CD4-positive, alpha-beta T cell treated with Interleukin-15 for 4 hours (primary cell): ENCODE measurements around the gene SPX.
A peak's percentile ranks its signal among the peaks of the same experiment; 100 is the strongest.

Experiments
- DNase-seq: peaks from one replicate; pipeline ENCODE4 v3.0.0-alpha.2; 2020; ENCODE audit warnings: low spot score

The SPX gene, protein sequence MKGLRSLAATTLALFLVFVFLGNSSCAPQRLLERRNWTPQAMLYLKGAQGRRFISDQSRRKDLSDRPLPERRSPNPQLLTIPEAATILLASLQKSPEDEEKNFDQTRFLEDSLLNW

DNA sequence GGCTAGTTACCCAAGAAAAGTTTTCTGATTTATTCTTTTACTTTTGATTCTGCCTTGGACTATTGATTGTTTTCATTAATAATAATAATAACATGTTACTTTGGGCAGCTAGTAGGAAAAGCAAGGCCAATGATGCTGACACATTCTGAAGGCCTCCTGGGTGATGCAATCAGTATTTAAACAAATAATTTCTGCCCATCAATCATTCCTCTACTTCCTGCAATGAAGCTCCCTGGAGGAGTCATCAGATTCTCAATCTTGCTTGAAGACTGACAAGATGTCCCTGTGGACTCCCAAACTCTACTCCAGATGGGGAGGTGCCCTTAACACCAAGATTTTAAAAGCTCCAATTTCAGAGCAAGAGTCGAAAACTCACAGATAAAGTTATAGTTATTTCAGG lies at the start of gene SPX:
SPX (plus strand) TSS at position 244 of the 400 bp plus-strand sequence. CDS start 177 bp downstream, outside the sequence.
- no peak for DNase-seq

DNA sequence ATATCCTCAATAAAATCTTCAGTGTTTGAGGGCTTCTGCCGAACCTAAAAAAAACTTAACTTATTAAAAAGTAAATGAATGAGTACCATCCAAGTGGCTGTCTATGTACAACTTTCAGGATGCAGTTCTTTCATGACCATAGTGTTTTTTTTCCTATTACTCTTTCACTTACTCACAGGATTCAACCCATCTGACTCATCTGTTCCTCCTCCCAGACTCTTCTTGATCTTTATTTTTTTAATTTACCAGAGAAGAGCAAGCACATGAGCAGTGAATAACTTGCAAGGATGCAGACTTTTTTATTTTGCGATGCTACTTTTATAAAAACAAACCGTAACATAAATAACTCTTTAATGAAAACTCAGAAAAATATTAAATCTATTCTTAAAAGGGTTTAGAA lies 49.1 kb upstream of the SPX start:
- no peak for DNase-seq

DNA sequence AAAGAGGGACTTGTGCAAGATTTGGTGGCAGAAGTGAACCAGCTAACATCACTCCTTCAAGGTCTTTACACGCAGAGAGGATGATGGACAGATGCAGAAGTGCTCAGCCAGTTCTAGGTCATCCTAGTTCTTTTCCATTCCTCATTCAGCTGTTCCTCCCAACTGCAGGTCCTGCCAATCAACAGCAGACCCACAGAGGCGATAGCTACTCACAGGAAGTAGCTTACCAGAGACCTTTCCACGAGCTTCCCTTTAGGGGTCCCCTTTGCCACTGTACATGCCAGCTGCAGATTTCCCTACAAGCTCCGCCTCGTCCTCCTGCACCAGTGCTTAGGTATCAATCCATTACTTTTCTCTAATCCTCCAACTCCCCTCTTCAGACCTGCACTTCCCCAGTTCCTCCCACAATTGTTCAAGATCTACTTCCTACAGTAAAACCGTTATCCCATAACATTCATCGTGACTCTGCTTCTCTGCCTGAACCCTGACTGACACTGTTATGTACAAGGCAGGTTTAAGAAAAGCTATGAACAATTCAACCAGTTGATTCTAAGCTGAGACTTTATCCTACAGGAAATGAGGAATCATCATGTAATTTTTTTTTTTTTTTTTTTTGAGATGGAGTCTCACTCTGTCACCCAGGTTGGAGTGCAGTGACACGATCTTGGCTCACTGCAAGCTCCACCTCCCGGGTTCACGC lies 47.2 kb upstream of the SPX start:
- DNase-seq = no peak

DNA sequence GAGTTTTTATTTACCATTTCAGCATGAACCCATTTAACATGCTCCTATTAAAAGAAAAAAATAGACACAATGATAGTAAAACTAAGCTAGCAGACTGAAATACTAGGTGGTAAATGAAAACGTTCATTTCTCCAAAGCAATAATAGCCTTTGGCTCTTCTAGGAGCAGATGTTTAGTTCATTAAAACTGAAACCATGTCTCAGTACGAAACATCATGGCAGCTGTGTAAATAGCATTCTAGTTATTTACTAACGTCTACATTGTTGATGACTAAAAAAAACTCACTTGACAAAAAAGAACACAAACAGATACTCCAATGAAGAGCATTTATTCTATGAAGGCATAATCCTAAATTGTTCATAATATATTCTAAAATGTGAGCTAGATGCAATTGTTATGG lies 42.6 kb upstream of the SPX start:
- no peak for DNase-seq

DNA sequence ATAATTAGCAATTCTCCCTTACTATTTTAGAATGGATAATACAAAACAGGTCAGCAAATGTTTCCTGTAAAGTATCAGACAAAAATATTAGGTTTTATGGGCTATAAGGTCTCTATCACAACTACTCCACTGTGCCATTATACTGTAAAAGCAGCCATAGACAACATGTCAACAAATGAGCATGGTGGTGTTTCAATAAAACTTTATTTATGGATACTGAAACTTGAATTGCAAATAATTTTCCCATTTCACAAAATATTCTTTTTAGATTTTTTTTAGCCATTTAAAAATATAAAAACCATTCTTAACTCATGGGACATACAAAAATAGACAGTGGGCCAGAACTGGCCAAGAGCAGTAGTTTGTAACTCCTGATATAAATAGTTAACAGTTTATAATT lies 40.1 kb upstream of the SPX start:
- DNase-seq = no peak

DNA sequence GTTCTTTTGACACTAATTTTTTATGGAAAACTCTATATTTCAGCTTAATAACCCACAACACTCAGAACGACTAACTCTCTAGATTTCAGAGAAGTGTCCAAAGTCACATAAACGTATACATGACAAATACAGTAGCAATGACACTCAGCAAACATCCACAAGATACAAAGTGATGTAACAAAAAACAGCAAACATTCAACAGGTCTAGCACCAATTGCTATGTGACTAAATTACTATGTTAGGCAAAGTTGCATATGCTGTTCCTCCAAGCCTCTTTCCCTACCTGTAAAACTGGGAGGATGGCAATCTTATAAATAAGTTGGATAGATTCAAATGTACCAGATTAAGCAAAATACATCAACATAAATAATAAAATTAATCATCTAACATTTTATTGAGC lies 26.3 kb upstream of the SPX start:
- no peak for DNase-seq

DNA sequence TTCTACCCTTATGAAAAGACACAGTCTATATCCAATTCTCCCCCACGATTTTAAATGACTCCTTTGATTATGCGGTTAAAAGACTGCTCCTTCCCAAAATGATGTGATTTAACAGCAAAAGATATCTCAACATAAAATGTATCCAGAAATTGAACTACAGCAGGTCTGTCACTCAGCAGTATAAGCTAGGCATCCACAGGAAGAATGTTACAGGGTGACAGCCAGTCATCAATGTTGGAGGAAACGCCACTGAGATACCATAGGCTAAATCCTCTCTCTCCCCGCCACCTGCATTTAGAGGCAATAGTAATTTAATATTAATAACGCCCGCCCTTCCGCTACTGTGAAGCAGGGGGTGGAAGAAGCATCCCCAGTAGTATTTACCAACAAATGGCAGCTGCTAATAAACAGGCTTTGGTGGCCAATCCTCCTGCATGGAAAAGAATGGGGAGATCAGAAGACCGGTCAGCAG lies 25.3 kb upstream of the SPX start:
- no peak for DNase-seq

DNA sequence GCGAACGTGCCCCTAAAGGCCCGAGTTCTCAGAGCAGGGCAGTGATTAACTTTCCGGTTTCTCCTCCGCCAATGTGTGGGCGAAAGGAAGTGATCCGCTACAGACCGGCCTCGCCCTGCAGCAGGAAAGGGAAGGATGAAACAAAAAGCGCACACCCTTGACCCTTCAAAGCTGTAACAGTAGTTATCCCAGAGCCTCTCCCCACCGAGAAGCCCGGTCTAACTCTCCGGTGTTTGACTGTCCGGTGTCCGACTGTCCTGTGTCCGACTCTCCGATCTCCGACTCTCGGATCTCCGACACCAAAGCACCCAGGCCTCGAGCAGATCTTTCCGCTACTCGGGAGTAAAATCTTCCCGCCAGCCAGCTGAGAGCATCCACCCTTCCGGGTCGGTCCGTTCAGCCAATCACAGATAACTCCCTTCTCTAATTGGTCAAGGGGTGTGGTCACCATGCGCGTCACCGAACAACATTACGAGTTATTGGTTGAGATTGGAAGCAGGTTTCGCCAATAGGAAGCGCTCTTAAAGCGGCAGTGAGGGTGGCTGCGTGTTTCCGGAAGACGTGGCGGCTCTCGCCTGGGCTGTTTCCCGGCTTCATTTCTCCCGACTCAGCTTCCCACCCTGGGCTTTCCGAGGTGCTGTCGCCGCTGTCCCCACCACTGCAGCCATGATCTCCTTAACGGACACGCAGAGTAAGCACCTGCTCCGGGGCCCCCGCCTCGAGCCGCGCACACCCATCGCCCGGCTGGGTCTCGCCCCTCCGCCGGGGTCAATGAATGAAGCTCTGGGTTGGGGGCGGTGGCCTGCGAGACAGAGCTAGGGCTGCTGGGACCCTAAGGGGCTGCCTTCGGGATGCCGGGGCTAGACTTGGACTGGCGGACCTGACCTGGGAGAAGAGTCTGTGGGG lies 24.6 kb upstream of the SPX start, which contains the start of the genes GOLT1B and RECQL:
GOLT1B (plus strand) TSS at position 532 of the 906 bp plus-strand sequence; CDS start at position 667, 135 bp downstream.
RECQL (minus strand) TSS at position 378 of the 906 bp plus-strand sequence. CDS start 2,065 bp downstream, outside the sequence.
- DNase-seq = peak; percentile 95

DNA sequence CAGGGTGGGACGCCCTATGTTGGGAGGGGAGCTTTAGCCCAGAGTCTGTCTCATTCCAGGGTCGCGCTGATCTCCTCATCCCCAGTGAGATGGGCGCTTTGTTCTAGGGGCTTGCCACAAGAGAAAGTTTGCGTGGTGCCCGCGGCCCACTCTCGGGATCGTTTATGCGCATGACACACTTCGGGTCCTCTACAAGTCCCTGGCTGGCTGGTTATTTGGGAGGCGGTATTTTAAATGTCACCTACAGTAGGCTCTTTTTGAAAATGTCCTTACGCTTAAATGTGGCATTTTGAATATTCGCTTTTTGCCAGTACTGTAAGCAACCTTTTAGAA lies 24.0 kb upstream of the SPX start:
- peak; percentile 25 for DNase-seq

DNA sequence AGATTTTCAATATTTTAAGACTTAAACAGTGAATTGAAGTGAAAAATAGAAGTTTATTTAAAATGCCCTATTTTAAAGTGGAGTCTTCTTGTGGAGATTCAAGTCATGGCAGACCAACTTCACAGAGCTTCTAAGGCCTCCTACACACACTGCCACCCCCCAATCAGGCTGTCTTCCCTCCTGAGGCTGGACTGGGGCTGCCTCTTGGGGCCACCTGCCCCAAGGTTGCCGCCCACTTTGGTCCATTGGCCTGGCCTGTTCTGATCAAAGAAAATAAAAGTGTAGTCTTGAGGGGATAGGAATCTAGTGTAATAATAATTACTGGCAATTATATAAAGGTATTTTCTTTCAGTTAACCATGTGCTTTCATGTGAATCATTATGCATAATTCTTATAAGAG lies 23.2 kb upstream of the SPX start:
- no peak for DNase-seq

DNA sequence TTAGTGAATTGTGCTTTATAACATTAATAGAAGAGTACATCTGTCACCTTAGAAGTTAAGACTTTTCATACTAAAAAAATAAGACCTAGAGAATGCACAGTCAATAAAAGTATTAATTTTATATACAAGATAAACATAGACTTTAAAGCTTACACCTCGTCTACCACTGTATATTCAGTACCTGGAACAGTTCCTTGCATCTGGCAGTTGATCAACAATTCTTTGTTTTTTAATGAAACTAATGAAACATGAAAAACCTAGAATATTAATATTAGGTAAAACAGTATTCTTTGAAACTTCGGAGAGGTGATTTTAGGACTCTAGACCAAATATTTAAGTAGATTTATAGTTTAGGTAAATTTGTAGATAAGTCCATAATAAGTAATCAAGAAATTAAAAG lies 20.2 kb upstream of the SPX start:
- no peak for DNase-seq

DNA sequence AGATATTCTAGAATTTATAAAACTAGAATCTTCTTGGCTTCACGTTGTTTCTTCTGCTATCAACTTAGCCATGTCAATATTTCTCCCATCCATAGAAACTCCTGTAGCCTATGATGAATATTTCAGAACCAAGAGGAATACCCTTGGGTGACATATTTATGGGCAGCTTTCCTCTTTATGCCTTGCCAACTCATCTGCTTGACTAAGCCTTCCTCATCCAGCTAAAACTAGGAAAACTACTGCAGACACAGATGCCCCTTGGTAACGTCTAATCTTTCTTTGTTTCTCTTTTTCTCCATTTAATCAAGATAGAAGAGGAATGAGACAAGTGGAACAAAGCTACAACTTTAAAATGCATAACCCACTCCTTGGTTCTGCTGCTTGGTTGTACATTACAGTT lies 18.2 kb upstream of the SPX start:
- DNase-seq = no peak

DNA sequence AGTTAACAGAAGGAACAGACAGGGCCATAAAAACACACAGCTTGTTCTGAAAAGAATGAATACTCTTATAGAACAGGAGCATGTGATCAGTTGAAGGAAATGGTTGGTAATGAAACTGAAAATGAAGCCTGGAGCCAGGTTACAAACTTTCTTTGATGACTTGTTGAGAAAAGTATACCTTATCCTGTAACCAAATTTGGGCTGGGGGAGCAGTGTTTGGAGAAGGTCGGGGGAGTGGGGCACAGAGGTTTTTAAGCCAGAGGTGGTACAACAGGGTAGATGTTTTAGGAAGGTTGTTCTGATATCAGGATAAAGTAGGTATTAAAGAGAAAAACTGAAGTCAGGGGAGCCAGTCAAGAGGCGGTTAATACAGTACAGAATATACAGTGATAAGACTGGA lies 16.3 kb upstream of the SPX start:
- DNase-seq = peak; percentile 23

DNA sequence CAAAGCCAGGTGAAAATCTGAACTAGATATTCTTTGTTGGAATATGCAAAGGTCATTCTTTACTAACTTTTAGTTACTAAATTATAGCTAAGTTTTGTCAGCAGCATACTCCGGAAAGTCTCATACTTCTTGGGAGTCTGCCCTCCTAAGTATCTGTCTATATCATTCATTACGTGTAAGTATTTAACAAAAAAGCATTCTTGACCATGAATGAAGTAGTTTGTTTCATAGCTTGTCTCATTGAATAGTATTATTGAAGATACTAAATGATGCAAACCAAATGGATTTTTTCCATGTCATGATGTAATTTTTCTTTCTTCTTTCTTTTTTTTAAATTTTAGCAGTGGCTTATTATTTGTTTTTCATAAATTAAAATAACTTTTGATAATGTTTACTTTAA lies 9.8 kb upstream of the SPX start:
- DNase-seq = no peak

DNA sequence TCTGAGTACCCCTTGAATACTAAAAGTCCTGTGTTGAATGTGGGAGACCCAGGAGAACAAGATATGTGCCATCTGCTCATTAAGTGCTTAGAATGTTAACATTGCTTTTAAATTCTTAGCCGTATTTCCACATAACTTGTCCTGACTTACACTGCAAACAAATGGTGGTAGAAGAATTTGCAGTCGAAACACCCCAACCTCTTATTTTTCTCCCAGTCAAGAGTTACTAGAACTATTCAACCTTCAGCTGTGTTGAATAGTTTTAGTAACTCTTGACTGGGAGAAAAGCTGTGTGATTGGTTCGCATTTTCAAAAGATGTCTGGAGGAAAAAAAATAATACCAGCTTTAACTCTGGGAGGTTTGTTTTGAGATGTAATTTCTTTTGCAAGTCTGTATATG lies 7.6 kb upstream of the SPX start:
- no peak for DNase-seq

DNA sequence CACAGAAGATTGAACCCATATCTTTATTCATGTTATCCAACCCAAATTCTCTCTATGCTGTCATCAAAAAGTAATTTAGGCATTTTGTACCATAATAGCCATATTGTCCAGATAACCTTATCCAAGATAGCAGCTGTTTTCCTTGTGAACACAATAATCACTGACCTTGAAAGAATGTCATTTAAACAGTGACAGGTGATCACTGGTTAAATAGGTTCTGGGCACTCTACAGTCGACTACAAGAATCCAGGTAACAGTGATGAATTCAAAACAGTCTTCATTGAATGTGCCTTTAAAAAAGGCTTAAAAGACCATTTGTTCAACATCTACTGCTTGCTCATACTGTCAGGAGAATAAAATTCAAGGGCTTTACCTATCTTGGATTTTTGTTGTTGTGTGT lies 4.6 kb upstream of the SPX start:
- DNase-seq = no peak

DNA sequence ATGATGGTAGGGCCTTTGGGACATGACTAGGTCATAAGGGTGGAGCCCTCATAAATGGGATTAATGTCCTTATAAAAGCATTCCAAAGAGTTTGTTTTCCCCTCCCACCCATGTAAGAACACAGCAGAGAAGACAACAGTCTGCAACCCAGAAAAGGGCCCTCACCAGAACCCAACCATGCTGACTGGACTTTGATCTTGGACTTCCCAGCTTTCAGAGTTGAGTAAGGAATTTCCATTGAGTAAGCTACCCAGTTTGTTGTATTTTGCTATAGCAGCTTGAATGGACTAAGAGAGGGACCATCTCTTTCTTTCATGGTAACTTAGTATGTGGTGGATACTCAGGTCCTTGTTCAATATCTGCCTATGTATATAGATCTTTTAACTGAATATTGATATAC lies 2.9 kb upstream of the SPX start:
- DNase-seq = no peak

DNA sequence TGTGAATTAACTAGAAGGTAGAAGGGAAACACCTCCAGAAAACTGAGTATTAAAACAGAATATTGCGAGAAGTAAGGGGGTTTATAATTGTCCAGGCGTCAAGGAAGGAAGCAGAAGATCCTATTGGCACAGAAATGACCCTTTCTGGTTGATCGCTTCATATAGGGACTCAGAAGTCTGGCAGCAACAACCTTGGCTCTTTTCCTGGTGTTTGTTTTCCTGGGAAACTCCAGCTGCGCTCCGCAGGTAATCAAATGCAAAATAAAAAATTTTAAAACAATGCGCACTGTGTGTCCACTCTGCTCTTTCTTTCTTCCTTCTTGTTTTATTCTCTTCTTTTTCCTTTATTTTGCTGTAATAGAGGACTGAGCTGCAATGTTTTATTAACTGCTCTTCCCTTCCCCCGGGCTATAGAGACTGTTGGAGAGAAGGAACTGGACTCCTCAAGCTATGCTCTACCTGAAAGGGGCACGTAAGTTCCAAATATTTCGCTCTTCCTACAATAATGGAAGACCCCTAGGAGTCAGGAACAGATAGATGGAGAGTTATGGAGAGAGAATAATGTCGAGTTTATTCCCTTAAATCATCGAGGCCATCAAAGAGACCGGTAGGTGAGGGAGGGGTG lies 737 bp downstream of the SPX start:
- no peak for DNase-seq

DNA sequence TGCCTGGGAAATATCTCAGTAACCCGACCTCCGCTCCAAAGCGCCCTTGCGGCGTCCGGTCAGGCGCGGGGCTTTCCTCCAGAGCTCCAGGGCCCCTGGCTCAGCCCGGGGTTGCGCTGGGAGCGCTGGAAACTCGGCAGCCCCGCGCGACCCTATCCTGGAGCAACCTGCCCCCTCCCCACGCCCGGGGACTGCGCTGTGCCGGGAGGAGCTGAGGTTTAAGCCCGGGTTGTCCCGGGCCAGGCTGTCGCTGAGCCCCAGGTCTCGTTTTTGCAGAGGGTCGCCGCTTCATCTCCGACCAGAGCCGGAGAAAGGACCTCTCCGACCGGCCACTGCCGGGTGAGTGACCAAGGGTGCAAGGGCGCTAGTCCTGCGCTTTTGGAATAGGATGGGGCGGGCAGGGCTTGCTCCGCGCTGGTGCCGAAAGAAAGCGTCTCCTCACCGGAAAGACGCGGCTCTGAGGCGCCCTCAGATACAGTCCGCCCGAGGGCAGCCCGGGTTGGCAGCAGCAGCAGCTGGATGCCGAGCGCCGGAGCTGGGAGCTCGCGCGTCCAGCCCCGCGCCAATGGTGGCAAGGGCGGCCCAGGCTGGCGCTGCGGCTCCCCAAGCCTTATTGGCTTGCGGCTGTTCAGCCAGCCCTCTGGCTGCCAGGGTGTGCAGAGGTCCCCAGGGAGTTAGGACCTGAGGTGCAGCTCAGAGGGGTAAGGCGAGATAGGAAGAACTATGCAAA lies 1.5 kb downstream of the SPX start:
- DNase-seq = peak; percentile 45

DNA sequence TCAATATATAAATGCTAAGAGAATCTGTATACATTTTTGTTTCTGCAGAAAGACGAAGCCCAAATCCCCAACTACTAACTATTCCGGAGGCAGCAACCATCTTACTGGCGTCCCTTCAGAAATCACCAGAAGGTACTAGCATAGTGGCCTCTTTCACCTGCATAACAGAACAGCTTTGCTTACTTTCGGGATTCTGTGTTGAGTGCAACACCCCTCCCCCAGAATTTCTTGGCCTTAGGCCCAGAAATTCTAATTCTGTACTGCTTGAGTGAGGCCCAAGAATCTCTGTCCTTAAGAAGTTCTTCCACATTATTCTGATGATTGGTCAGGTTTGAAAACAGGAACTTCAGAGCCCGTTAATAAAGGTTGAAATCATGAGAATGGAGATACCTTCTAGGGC lies 2.9 kb downstream of the SPX start:
- no peak for DNase-seq

DNA sequence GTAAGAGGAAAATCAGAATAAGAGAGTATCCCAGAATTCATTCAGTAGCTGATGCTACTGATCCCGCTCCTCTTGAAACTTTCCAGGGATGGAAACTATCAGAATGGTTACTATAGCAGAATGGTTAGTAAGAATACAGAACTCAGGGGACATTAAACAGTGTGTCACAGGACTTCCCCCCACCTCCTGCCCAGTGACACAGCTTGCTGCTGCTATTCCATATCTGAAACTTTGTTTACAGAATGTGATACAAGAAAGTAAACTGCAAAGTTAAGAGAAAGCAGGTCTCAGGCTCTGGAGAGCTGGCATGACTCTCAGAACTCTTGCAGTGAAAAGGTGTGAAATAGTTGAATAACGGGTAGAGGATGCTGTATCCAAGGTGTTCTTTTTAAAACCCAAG lies 3.4 kb downstream of the SPX start:
- no peak for DNase-seq
